Stimulated activated CD4-positive, alpha-beta T cell treated with anti-CD3 and anti-CD28 coated beads, Interleukin-4, amount 100 ng/mL, for 48 hours (primary cell): Measurements from ENCODE around the gene CAPZA2.

Experiments used
- DNase-seq, 2 donors: peaks; one replicate each; pipeline ENCODE4 v3.0.0-alpha.2; 2020; ENCODE audit warnings: low read depth in 2 of 2

Gene CAPZA2

DNA sequence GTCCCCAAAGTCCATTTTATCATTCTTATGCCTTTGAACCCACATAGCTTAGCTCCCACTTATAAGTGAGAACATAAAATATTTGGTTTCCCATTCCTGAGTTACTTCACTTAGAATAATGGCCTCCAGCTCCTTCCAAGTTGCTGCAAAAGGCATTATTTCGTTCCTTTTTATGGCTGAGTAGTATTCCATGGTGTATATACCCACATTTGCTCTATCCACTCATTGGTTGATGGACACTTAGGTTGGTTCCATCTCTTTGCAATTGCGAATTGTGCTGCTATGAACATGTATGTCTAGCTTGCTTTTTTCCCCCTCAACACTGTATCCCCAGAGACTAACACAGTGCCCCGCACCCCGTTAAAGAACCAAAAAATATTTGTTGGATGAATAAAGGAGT is 670 bp upstream of the CAPZA2 start:
- no peak for DNase-seq

- DNase-seq, result no peak
Observed at GRCh38 chr7:116862951-116863670, 724 bp downstream of the CAPZA2 start.

DNA sequence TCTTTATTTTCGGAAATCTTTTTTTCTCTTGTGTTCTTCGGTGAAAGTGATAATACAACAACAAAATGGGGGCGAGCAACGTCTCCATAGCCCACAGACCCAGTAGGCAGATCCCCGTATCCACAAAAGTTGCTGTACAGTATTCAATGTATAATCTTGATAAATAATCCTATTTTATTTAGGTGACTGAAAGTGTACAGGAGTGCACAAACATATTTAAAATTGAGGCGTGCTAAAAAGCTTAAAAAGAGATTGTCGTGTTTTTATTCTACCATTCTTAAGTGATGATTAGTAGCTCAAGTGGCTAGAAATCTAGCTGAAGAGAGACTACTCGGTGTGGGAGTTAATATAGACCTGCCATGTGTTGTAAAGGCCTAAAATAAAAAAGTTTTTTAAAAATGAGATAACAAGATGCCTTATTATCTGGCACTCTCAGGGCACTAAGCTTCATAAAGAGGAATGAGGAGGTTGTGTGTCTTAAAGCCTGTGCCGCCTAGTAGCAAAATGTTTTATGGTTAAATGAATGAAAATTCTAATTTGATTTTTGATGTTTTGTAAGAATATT is 1.6 kb downstream of the CAPZA2 start:
- no peak for DNase-seq

DNA sequence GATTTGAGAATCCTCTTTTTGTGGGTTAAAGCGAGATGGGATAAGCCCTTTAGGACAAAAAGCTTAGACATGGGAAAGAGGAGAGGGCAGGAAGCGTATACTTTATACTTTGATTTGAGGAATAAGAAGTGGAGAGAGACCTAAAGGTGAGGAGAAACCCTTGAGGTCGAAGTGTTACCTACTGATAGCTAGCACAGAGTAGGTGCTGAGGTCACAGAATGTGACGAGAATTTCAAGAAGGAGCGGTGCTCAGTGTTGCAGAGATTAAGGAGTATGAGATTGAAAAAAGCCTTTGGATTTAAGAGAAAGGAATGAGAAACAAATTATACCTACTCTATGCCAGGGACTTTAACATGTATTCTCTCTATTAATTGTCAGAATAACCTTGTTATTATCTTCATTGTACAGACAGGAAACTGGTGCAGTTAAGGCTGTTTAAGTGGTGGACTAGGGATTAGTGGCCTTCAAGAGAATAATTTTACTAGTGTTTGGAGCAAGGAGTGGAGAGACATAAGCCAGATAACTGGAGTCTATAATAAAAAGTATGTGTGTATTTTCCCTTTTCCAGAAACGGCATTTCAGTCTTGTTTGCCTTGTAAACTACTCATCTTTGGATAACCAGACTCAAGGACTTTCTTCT is 8.8 kb downstream of the CAPZA2 start:
- DNase-seq, result no peak

DNA sequence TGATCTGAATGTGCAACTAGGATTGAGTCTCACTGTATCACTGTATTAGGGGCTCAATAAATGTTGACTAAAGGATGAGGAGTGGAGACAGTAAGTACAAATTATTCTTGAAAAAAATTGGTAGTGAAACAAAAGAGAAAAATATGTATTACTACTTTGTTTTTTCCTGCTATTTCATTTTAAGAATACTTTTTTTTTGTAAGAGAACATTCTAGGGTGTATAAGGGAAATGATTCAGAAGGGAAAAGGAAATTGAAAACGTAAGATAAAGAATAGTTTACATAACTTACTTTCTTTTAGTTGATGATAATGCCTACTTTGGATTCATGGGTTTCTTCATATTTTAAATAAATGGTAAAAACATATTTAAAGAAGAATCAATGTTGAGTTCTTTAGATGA is 9.6 kb downstream of the CAPZA2 start:
- no peak for DNase-seq

DNA sequence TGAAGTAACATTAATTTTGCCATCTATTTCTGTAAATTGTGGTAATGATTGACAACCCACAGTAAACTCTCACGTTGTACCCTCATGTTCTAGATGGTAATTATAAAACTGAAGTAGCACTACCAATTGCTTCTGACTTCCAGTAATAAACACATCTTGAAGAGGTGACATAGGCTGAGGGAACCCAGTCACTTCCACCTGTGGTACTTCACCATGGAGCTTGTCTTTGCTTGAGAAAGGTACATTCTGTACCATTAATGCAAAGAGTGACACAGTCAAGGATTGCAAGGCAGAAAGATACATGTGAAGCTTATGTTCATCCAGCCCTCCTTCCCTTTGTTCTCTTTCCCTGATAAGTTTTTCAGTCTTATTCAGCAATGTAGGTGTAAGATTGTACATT is 11.2 kb downstream of the CAPZA2 start:
- DNase-seq, result no peak

DNA sequence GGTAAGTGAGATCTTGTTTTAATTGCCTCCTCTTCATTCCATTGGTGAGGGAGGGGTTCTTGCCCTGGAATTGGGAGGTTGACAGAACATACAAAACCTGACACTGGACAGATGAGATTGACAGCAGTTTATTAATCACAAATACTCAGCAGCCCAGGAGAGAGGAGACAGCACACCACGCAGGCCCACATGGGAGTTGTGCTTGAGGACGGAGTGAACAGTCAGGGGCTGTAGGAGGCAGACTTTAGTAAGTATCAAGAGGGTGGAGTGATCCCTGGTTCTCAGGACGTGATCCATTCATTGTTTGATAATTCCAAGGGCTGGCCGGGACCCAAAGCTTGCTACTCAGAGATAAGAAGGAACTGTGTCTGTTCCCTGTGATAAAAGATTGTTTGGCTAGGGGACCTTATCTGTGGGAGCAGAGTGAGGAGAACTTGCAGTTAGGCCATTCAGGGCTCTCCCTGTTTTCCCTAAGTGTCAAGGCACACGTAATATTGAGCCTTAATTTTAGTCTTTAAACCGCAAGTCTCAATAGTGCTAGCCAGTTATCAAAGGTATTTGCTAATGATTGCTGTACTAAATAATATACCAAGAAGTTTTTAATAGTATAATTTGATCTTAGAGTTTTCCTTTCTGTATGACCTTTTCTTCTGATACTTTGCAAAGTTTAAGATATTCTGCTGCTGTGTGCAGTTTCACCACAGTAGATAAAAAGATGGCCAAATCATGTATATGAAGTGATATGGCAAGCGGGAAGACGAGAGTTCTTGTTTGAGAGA is 14.5 kb downstream of the CAPZA2 start:
- DNase-seq, result no peak

GRCh38 chr7:116877443-116878217 is 15.2 kb downstream of the CAPZA2 start:
- DNase-seq, result no peak

DNA sequence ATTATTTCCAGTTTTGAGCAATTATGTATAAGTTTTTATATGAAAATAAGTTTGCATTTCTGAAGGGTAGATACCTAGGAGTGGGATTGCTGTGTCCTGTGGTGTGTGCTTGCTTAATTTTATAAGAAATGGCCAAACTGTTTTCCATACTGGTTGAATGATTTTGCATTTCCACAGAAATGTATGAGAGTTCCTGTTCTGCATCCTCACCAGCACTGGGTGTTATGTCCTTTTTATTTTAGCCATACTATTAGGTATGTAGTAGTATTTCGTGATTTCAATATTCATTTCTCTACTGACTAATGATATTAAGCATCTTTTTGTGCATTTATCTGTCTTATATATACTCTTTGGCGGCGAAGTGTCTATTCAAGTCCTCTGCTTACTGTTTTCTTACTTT is 22.3 kb downstream of the CAPZA2 start:
- DNase-seq, result no peak

- no peak for DNase-seq
Observed at GRCh38 chr7:116885724-116886123, 23.3 kb downstream of the CAPZA2 start.

DNA sequence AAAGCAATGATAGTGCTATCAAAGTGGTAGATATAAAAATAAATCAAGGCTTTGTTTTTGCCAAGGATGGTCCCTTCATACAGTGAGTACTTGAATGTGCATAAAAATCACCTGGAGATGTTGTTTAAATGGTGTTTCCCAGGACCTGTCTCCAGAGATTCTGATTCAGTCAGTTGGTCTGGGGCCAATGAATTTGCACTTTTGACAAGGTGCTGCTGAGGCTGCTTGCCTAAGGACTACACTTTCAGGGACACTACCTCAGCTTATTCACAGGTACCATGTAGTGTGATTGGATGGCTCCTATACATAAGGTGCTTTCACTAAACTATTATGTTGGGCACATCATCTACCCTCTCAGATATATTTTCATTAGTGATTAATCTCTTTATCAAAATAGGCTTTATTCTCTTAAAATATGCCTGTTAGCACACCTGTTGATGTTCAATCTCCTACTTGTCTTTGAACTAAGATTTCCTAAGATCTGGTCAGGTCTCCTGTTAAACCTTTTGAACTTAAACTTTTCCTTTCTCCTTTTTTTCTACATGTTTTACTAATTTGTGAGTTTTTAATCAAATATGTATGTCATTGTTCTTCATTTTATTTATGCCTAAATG is 24.3 kb downstream of the CAPZA2 start:
- no peak for DNase-seq

DNA sequence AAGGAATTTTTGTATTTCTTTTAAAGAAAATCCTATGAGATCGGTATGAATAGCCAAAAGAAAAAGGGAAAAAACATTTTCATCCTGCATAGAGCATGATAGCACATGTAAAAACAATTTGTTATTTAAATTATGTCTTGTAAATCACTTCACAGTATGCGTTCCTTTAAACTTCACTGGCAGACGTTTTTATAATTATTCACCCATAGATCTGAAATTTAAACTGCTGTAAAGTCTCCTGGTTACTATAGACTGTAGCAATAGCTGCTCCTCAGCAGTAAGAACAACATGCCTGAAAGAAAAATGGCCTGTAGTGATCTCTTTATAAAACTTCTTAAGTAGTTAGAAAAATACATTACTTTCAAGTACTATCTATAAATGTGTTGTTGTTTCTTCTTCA is 26.5 kb downstream of the CAPZA2 start:
- no peak for DNase-seq

DNA sequence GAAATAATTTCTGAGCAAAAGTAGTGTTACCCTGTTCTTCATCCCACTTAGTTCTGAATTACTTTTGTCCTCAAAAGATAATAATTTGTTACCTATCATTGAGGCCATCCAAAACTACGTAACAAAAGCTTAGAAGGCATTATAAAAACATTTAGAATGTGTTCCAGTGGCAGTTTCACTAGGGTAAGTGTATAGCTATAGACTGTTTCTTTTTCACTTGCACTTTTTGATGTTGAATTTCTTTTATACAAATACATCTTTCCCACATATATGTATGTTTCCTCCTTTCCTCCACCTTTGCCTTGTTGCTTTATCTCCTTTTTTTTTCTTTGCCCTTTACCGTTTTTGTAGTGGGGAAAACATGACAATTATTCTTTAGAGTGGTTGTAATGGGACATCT is 33.5 kb downstream of the CAPZA2 start:
- DNase-seq, result no peak

DNA sequence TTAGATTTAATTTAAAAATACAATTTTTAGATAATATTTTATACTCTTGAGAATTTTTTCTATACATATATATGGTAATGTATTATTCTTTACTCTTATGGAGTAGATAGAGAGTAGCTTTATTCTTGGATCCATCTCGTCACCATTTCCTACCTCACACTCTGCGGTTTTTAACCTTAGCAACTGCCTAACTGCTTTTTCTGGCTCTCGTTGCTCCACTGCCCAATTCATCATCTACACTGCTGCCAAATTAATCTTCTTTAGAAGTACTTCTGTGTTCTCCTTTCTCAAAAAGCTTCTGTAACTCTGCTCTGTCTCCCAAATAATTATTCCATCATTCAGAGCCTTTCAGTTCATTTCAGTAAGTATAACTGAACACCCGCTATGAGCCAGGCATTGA is 35.3 kb downstream of the CAPZA2 start:
- no peak for DNase-seq

DNA sequence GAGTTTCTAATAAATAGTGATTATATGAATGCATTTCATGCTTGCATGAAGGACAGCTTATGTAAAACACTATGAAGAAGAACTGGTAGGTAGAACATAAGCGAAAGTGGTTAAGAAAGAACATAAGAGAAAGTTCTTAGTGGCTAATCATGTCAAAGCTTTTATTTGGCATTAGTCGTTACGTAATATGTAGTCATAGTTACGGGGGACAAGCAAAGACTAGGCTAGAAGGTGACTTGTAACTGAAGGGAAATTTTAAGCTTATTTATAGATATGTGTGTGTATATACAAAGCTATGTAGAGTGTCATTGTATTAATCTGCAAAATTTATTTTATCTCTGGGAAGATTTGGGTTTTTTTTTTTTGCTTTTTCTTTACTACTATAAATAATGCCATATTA is 36.9 kb downstream of the CAPZA2 start:
- DNase-seq, result no peak

DNA sequence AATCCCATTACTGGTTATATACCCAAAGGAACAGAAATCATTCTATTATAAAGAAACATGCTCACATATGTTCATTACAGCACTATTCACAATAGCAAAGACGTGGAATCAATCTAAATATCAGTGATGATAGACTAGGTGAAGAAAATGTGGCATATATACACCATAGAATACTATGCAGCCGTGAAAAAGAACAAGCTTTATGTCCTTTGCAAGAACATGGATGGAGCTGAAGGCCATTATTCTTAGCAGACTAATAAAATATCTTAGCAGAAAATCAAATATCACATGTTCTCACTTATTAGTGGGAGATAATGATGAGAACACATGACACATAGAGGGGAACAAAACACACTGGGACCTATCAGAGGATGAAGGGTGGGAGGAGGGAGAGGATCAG is 38.8 kb downstream of the CAPZA2 start:
- DNase-seq, result no peak

GRCh38 chr7:116902867-116903266 is 40.5 kb downstream of the CAPZA2 start:
- DNase-seq, result no peak

DNA sequence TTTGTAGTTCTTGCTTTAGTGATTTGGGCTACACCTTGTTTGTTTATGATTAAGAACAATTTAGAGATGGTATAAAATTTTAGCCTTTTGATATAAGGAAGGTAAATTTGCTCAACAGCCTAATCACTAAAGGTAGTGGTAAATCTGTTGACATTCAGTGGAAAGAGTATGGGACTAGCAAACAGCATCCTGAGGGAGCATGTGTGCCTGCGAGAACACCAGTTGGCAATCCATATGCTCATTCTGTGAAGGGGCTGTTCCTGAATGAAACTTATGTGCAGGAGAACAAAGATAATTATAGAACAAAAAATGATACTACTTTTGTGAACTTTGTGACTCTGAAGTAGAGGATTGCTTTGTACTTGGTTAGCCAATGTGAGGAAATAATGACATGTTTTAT is 44.0 kb downstream of the CAPZA2 start:
- DNase-seq, result no peak

DNA sequence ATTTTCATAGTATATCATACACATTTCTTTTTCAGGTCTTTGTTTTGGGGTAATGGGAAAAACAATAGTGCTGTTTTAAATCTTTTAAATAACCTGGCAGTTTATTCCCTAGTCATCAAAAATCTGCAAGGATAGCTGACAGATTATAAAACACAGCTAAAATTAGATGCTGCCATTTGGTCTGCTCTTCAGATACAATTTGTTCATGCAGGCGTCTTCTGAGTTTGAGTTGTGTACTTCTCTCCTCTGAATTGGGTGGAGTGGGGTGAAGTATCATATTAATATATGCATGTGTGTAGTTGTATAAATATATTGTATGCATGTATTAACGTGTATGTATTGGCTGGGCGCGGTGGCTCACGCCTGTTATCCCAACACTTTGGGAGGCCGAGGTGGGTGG is 48.0 kb downstream of the CAPZA2 start:
- DNase-seq, result no peak

DNA sequence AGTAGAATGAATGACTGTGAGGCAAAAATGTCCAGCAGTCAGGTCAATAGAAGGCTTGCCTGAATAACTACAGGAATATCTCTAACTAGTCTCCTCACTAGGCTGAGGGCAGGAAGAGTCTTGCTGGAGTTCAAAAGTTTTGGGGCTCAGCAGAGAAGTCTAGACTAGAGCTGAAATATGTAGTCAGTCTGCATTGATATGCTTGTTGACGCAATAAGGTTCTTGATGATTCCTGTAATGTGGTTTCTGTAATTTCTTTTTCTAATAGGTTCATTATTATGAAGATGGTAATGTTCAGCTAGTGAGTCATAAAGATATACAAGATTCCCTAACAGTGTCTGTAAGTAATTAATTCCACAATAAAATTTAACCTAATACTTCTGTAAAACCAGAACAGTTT is 49.4 kb downstream of the CAPZA2 start:
- DNase-seq, result no peak

GRCh38 chr7:116912269-116912909 is 50.0 kb downstream of the CAPZA2 start:
- no peak for DNase-seq
